IPS DF 4.7 (cell line): ENCODE measurements around the gene PLCD1.

ENCODE experiments used
- DNase-seq: peaks from one replicate; pipeline ENCODE4 v3.0.0-alpha.2; 2013; ENCODE audit warnings: low spot score; ENCODE audit errors: extremely low read depth

PLCD1 gene

GRCh38 chr3:37967260-37967881 lies 62.1 kb downstream of the PLCD1 start:
- peak; percentile 56 for DNase-seq

DNA sequence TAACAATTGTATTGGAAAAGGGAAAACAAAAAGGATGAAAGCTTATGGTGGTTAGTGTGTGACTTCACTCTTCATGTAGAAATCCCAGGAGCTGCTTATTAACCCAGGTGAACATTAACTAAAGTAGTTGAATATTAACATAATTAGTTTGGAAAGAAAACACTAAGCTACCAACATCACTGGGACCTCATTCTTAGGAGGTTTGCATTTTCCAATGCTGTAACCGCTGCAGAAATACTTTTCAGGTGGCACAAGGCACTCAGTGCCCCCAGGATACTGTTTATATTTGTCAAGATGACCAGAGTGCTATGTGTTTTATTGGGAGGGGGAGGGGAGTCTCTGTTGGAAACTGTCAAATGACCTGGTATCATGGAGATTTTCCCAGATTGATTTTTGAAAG lies 64.7 kb downstream of the PLCD1 start:
- no peak for DNase-seq

DNA sequence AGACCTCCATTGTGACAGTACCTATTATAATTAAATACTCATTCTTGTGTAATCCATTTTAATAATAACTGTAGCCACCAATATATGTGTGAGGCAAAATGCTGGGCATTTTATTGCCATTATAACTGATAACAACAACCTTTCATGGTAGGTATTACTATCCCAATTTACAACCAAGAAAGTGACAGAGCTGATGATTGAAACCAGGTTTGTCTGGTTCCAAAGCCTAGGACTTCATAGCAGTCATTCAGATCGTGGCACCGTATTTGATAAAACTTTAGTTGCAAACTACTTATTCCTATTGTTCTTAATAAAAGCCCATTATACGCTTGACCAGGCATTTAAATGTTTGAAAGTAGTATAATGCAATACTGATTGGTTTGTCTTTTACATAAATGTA lies 65.3 kb downstream of the PLCD1 start:
- no peak for DNase-seq

DNA sequence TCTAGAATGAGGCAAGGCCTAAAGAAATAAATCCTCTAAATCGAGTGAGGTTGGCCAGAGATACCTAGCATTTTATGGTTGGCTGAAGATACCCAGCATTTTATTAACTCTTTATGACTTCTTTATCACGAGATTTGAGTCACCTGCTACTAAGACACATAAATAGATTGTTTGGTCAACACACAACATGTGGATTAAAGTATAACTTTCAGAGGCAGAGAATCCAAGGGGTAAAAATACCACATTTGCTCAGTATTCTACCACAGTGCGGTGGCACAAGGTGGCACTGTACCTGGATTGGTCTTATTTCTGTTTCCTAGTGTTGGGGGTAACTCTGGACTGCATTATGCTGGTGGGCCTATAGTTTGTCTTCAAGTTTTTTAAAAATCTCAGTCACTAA lies 65.8 kb downstream of the PLCD1 start:
- no peak for DNase-seq

GRCh38 chr3:37963016-37963415 lies 66.4 kb downstream of the PLCD1 start:
- no peak for DNase-seq

- peak; percentile 25 for DNase-seq
These were observed 67.6 kb downstream of the PLCD1 start for GRCh38 chr3:37961622-37962431.

DNA sequence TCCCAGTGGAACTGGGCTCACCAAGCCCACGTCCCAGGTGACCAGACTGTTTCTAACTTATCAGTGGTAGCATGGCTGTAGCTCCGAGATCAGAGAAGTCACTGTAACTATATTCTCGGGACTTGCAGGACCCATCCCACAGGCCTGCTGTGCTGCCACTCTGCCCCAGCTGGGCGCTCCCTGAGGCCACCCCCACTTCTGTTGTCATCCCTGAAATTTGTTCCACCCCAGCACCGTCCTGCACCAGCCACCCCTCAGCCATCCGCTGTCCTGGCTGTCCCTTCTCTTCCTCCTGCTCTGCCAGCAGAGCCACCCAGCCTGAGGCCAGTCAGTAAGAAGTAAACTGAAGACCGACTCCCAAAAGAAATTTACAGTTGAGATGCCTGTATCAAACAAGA lies 71.9 kb downstream of the PLCD1 start:
- no peak for DNase-seq
